ENCODE data around the gene MKRN3.

The MKRN3 gene

GRCh38 chr15:23565395-23566070 is at the start of gene MKRN3:
Gene MKRN3, plus strand, starts transcription at chr15:23565674. Its CDS starts 109 bp downstream, at chr15:23565783.
- TF ChIP-seq GATA3 (IDR thresholded peaks at IDR 0.05; ENCODE audit: low read depth, low read length), result no peak
- no peak for TF ChIP-seq GATA2 (IDR thresholded peaks at IDR 0.05; ENCODE audit: low read depth, low read length)

- TF ChIP-seq GATA2 (IDR thresholded peaks at IDR 0.05; ENCODE audit: low read depth, low read length), result no peak
- TF ChIP-seq GATA3 (IDR thresholded peaks at IDR 0.05; ENCODE audit: low read depth, low read length), result no peak
These were observed 48.6 kb upstream of the MKRN3 start for GRCh38 chr15:23516866-23517265.

- TF ChIP-seq GATA3 (IDR thresholded peaks at IDR 0.05; ENCODE audit: low read depth, low read length) (no peak), GATA2 (IDR thresholded peaks at IDR 0.05; ENCODE audit: low read depth, low read length) (no peak)
These were observed 47.4 kb upstream of the MKRN3 start for GRCh38 chr15:23518104-23518503.

GRCh38 chr15:23524816-23525215 is 40.7 kb upstream of the MKRN3 start:
- no peak for TF ChIP-seq GATA3 (IDR thresholded peaks at IDR 0.05; ENCODE audit: low read depth, low read length)
- no peak for TF ChIP-seq GATA2 (IDR thresholded peaks at IDR 0.05; ENCODE audit: low read depth, low read length)

- TF ChIP-seq GATA3 (IDR thresholded peaks at IDR 0.05; ENCODE audit: low read depth, low read length) (no peak), GATA2 (IDR thresholded peaks at IDR 0.05; ENCODE audit: low read depth, low read length) (no peak)
These were observed 35.6 kb upstream of the MKRN3 start for GRCh38 chr15:23529891-23530290.

- TF ChIP-seq GATA2 (IDR thresholded peaks at IDR 0.05; ENCODE audit: low read depth, low read length), result no peak
- no peak for TF ChIP-seq GATA3 (IDR thresholded peaks at IDR 0.05; ENCODE audit: low read depth, low read length)
These were observed 33.5 kb upstream of the MKRN3 start for GRCh38 chr15:23532024-23532423.

- no peak for TF ChIP-seq GATA3 (IDR thresholded peaks at IDR 0.05; ENCODE audit: low read depth, low read length)
- no peak for TF ChIP-seq GATA2 (IDR thresholded peaks at IDR 0.05; ENCODE audit: low read depth, low read length)
These were observed 28.8 kb upstream of the MKRN3 start for GRCh38 chr15:23536659-23537058.

- no peak for TF ChIP-seq GATA2 (IDR thresholded peaks at IDR 0.05; ENCODE audit: low read depth, low read length)
- TF ChIP-seq GATA3 (IDR thresholded peaks at IDR 0.05; ENCODE audit: low read depth, low read length), result no peak
These were observed 26.8 kb upstream of the MKRN3 start for GRCh38 chr15:23538648-23539047.

- TF ChIP-seq GATA3 (IDR thresholded peaks at IDR 0.05; ENCODE audit: low read depth, low read length) (no peak), GATA2 (IDR thresholded peaks at IDR 0.05; ENCODE audit: low read depth, low read length) (no peak)
These were observed 25.6 kb upstream of the MKRN3 start for GRCh38 chr15:23539892-23540291.

GRCh38 chr15:23546158-23546557 is 19.3 kb upstream of the MKRN3 start:
- TF ChIP-seq GATA3 (IDR thresholded peaks at IDR 0.05; ENCODE audit: low read depth, low read length) (no peak), GATA2 (IDR thresholded peaks at IDR 0.05; ENCODE audit: low read depth, low read length) (no peak)

GRCh38 chr15:23548071-23548470 is 17.4 kb upstream of the MKRN3 start:
- TF ChIP-seq GATA3 (IDR thresholded peaks at IDR 0.05; ENCODE audit: low read depth, low read length), result no peak

- TF ChIP-seq GATA2 (IDR thresholded peaks at IDR 0.05; ENCODE audit: low read depth, low read length), result no peak
- TF ChIP-seq GATA3 (IDR thresholded peaks at IDR 0.05; ENCODE audit: low read depth, low read length), result no peak
These were observed 3.6 kb upstream of the MKRN3 start for GRCh38 chr15:23561914-23562313.

GRCh38 chr15:23564821-23565394 is 566 bp upstream of the MKRN3 start:
- no peak for TF ChIP-seq GATA2 (IDR thresholded peaks at IDR 0.05; ENCODE audit: low read depth, low read length)
- TF ChIP-seq GATA3 (IDR thresholded peaks at IDR 0.05; ENCODE audit: low read depth, low read length), result no peak

- TF ChIP-seq GATA2 (IDR thresholded peaks at IDR 0.05; ENCODE audit: low read depth, low read length), result no peak
- no peak for TF ChIP-seq GATA3 (IDR thresholded peaks at IDR 0.05; ENCODE audit: low read depth, low read length)
These were observed 639 bp downstream of the MKRN3 start for GRCh38 chr15:23566071-23566554.

GRCh38 chr15:23566651-23567050 is 1.2 kb downstream of the MKRN3 start:
- no peak for TF ChIP-seq GATA3 (IDR thresholded peaks at IDR 0.05; ENCODE audit: low read depth, low read length)
- TF ChIP-seq GATA2 (IDR thresholded peaks at IDR 0.05; ENCODE audit: low read depth, low read length), result no peak
